H9 (cell line): ENCODE measurements around the gene PCBP2. TPM values are rescaled to one million over a fixed set of nuclear protein-coding genes. Genes with fewer than 3 reads are reported as not detected.

Experiments used
- DNase-seq: peaks from one replicate; pipeline ENCODE4 v3.0.0-alpha.2; 2017
- H2AFZ ChIP-seq: one replicate; pipeline ENCODE4 v1.6.1; 2013; ENCODE audit warnings: mild to moderate bottlenecking, low read length, control low read depth, moderate library complexity
- H2AK5ac ChIP-seq: 2 replicates; pipeline ENCODE4 v1.6.1; 2013; ENCODE audit warnings: low read length, control low read depth, mixed read lengths; ENCODE audit not compliant: insufficient read length
- H2BK120ac ChIP-seq: one replicate; pipeline ENCODE4 v1.6.1; 2013; ENCODE audit warnings: low read depth, mild to moderate bottlenecking, low read length, control low read depth, inconsistent platforms; ENCODE audit not compliant: poor library complexity, severe bottlenecking
- H2BK12ac ChIP-seq: 2 replicates; pipeline ENCODE4 v1.6.1; 2013; ENCODE audit warnings: low read length, control low read depth, mixed read lengths, low read depth; ENCODE audit not compliant: insufficient read length
- H2BK15ac ChIP-seq: 2 replicates; pipeline ENCODE4 v1.6.1; 2013; ENCODE audit warnings: low read depth, low read length, control low read depth
- H2BK20ac ChIP-seq: one replicate; pipeline ENCODE4 v1.6.1; 2013; ENCODE audit warnings: low read depth, mild to moderate bottlenecking, low read length, control low read depth, inconsistent platforms; ENCODE audit not compliant: poor library complexity, severe bottlenecking
- H2BK5ac ChIP-seq: 2 replicates; pipeline ENCODE4 v1.6.1; 2013; ENCODE audit warnings: low read length, control low read depth, mixed read lengths; ENCODE audit not compliant: insufficient read length
- H3K14ac ChIP-seq: 2 replicates; pipeline ENCODE4 v1.6.1; 2013; ENCODE audit warnings: low read length, control low read depth; ENCODE audit not compliant: insufficient read depth
- H3K18ac ChIP-seq: 2 replicates; pipeline ENCODE4 v1.6.1; 2013; ENCODE audit warnings: low read depth, mild to moderate bottlenecking, mixed read lengths, low read length, control low read depth; ENCODE audit not compliant: insufficient read length
- H3K23ac ChIP-seq: 2 replicates; pipeline ENCODE4 v1.6.1; 2013; ENCODE audit warnings: low read length, control low read depth, mixed read lengths, low read depth; ENCODE audit not compliant: insufficient read length
- H3K23me2 ChIP-seq: 2 replicates; pipeline ENCODE4 v1.6.1; 2013; ENCODE audit warnings: low read depth, mild to moderate bottlenecking, mixed read lengths, low read length, control low read depth; ENCODE audit not compliant: insufficient read length, poor library complexity, severe bottlenecking
- H3K27ac ChIP-seq: 2 replicates; pipeline ENCODE4 v1.5.1; 2013; ENCODE audit warnings: low read length, control low read depth, mixed read lengths, low read depth; ENCODE audit not compliant: insufficient read length
- H3K27me3 ChIP-seq: 2 replicates; pipeline ENCODE4 v1.6.1; 2013; ENCODE audit warnings: low read length, control low read depth, inconsistent platforms; ENCODE audit not compliant: insufficient read depth
- H3K4ac ChIP-seq: 2 replicates; pipeline ENCODE4 v1.6.1; 2013; ENCODE audit warnings: low read depth, mild to moderate bottlenecking, control low read depth, inconsistent platforms, low read length, moderate library complexity
- H3K4me1 ChIP-seq: 2 replicates; pipeline ENCODE4 v1.6.1; 2013; ENCODE audit warnings: low read length, control low read depth, inconsistent platforms; ENCODE audit not compliant: insufficient read depth
- H3K4me2 ChIP-seq: 2 replicates; pipeline ENCODE4 v1.6.1; 2013; ENCODE audit warnings: low read length, control low read depth, mixed read lengths; ENCODE audit not compliant: insufficient read length, insufficient read depth
- H3K56ac ChIP-seq: 2 replicates; pipeline ENCODE4 v1.6.1; 2013; ENCODE audit warnings: low read depth, mild to moderate bottlenecking, mixed read lengths, low read length, control low read depth; ENCODE audit not compliant: insufficient read length
- H3K79me1 ChIP-seq: 2 replicates; pipeline ENCODE4 v1.6.1; 2013; ENCODE audit warnings: low read depth, mild to moderate bottlenecking, moderate library complexity, low read length, control low read depth, inconsistent platforms; ENCODE audit not compliant: insufficient read depth, poor library complexity, severe bottlenecking
- H3K79me2 ChIP-seq: 2 replicates; pipeline ENCODE4 v1.6.1; 2013; ENCODE audit warnings: low read length, control low read depth, inconsistent platforms; ENCODE audit not compliant: insufficient read depth
- H3K9ac ChIP-seq: 2 replicates; pipeline ENCODE4 v1.6.1; 2013; ENCODE audit warnings: low read length, control low read depth, mixed read lengths; ENCODE audit not compliant: insufficient read length; ENCODE audit errors: extremely low read depth
- H3K9me3 ChIP-seq: one replicate; pipeline ENCODE4 v1.6.1; 2013; ENCODE audit warnings: low read depth, low read length, inconsistent platforms; ENCODE audit not compliant: control insufficient read depth
- H3T11ph ChIP-seq: one replicate; pipeline ENCODE4 v1.6.1; 2013; ENCODE audit warnings: mild to moderate bottlenecking, low read length, control low read depth, inconsistent platforms
- H4K20me1 ChIP-seq: one replicate; pipeline ENCODE4 v1.6.1; 2013; ENCODE audit not compliant: control insufficient read depth, insufficient read length, insufficient read depth
- H4K5ac ChIP-seq: 2 replicates; pipeline ENCODE4 v1.6.1; 2013; ENCODE audit warnings: low read depth, mild to moderate bottlenecking, mixed read lengths, low read length, control low read depth; ENCODE audit not compliant: insufficient read length
- H4K8ac ChIP-seq: replicated peaks from 2 replicates; pipeline ENCODE4 v1.6.1; 2013; ENCODE audit warnings: low read length, control low read depth, mixed read lengths, low read depth; ENCODE audit not compliant: insufficient read length
- H4K91ac ChIP-seq: 2 replicates; pipeline ENCODE4 v1.6.1; 2013; ENCODE audit warnings: low read depth, mild to moderate bottlenecking, moderate library complexity, mixed read lengths, low read length, control low read depth; ENCODE audit not compliant: insufficient read length
- H3K27ac Mint-ChIP-seq, 3 experiments: 2 replicates in 2 of 3; 3 replicates in 1 of 3; pipeline ENCODE4 v1.8.0; 2020 to 2021; ENCODE audit warnings: mixed read lengths in 3 of 3, mild to moderate bottlenecking in 1 of 3, moderate library complexity in 1 of 3
- H3K27me3 Mint-ChIP-seq: 2 replicates; pipeline ENCODE4 v1.8.0; 2021; ENCODE audit warnings: low read depth, mild to moderate bottlenecking, moderate library complexity, mixed read lengths
- H3K36me3 Mint-ChIP-seq, 3 experiments: 2 replicates in 2 of 3; 3 replicates in 1 of 3; pipeline ENCODE4 v1.8.0; 2020 to 2021; ENCODE audit warnings: low read depth in 3 of 3, mixed read lengths in 3 of 3; ENCODE audit not compliant: insufficient read depth in 1 of 3
- H3K4me1 Mint-ChIP-seq, 2 experiments: 2 replicates each; pipeline ENCODE4 v1.8.0; 2020; ENCODE audit warnings: mixed read lengths in 2 of 2
- H3K4me3 Mint-ChIP-seq, 2 experiments: 2 replicates in 1 of 2; 3 replicates in 1 of 2; pipeline ENCODE4 v1.8.0; 2020 to 2021; ENCODE audit warnings: mild to moderate bottlenecking in 2 of 2, mixed read lengths in 2 of 2, moderate library complexity in 1 of 2
- H3K9me3 Mint-ChIP-seq, 2 experiments: 2 replicates in 1 of 2; 3 replicates in 1 of 2; pipeline ENCODE4 v1.8.0; 2020; ENCODE audit warnings: mild to moderate bottlenecking in 2 of 2, mixed read lengths in 2 of 2, moderate library complexity in 1 of 2
- WGBS: extraction: QIAGEN DNeasy Blood & Tissue Kit; methylation state at CpG from one replicate; pipeline ENCODE4 v1.1.7; 2013; ENCODE audit warnings: missing lambda C conversion rate, low lambda C conversion rate, mixed read lengths; ENCODE audit not compliant: insufficient read length; ENCODE audit errors: extremely low coverage; 5-methylcytosine and 5-hydroxymethylcytosine counted together
- total RNA-seq: library from RNA; stranded (reverse); gene quantifications from 2 replicates; pipeline ENCODE4 v1.2.1, GENCODE V29; 2021
- TF ChIP-seq, protein P1 (sequence below): fragments of 200-600 bp; sonication (generic); conservative IDR thresholded peaks from 3 replicates; pipeline ENCODE4 v1.8.0; 2021; ENCODE audit warnings: antibody characterized with exemption, mild to moderate bottlenecking

PCBP2 gene
- total RNA-seq, 1 experiment from 2014 or later = 1,207 TPM

DNA sequence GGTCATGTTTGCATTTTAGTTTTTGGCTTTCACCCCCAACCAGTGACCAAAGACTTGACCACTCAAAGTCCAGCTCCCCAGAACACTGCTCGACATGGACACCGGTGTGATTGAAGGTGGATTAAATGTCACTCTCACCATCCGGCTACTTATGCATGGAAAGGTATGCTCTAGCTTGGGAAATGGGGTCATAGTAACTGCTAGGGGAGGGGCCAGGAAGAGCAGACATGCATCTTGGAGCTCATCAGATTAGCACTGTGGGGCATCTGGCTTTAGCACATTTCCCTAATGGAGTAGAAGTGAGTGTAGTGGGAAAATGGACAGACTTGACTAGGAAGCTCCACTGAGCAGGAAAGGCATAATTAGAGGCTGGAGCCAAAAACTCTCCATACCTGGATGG, 2.8 kb downstream of the PCBP2 start:
- Histone ChIP-seq H3T11ph (no peak overlapping the region), H3K56ac (no peak overlapping the region), H3K27me3 (no peaks in the 10 kb centered on the region), H2BK12ac (no peak overlapping the region), H4K8ac (no peak overlapping the region), H4K20me1 (no peaks in the 10 kb centered on the region), H3K14ac (no peak overlapping the region), H3K27ac (no peak overlapping the region), H2BK15ac (no peak overlapping the region), H3K9ac (no peak overlapping the region), H3K4me1 (no peaks in the 10 kb centered on the region), H3K4me2 (peak overlapping the region; percentile 7), H3K79me2 (peaks cover 23% of the 10 kb centered on the region), H3K23me2 (no peaks in the 10 kb centered on the region), H2BK20ac (no peak overlapping the region), H4K91ac (no peak overlapping the region), H4K5ac (no peak overlapping the region), H3K23ac (no peak overlapping the region), H2AK5ac (no peak overlapping the region), H2AFZ (no peak overlapping the region), H3K79me1 (peaks cover 3% of the 10 kb centered on the region), H2BK120ac (no peak overlapping the region), H2BK5ac (no peak overlapping the region), H3K4ac (no peak overlapping the region), H3K9me3 (no peaks in the 10 kb centered on the region), H3K18ac (no peak overlapping the region)
- Mint-ChIP-seq H3K4me1 (peaks cover 22 to 41% of the 10 kb centered on the region in 2 experiments), H3K27me3 (no peaks in the 10 kb centered on the region), H3K9me3 (no peaks in the 10 kb centered on the region; a peak in 1 of 5 replicates), H3K27ac (peak overlapping the region; percentile 37 to 86 (median 82); a peak in 4 of 7 replicates), H3K36me3 (peaks cover 50 to 68% (median 66%) of the 10 kb centered on the region in 3 experiments), H3K4me3 (peak overlapping the region; percentile 97)
- TF ChIP-seq, protein P1, sequence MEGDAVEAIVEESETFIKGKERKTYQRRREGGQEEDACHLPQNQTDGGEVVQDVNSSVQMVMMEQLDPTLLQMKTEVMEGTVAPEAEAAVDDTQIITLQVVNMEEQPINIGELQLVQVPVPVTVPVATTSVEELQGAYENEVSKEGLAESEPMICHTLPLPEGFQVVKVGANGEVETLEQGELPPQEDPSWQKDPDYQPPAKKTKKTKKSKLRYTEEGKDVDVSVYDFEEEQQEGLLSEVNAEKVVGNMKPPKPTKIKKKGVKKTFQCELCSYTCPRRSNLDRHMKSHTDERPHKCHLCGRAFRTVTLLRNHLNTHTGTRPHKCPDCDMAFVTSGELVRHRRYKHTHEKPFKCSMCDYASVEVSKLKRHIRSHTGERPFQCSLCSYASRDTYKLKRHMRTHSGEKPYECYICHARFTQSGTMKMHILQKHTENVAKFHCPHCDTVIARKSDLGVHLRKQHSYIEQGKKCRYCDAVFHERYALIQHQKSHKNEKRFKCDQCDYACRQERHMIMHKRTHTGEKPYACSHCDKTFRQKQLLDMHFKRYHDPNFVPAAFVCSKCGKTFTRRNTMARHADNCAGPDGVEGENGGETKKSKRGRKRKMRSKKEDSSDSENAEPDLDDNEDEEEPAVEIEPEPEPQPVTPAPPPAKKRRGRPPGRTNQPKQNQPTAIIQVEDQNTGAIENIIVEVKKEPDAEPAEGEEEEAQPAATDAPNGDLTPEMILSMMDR = no peak
- DNase-seq = no peak
- no CpG with 5 or more reads among the region's 3 CpGs for WGBS
